GM12865 (cell line): ENCODE data around the gene LYSMD1.
"Not testable (repeated sequence)": the region's sequence is repeated elsewhere in the genome, so short reads cannot be mapped to it uniquely, and the experiment has no call there.

Experiments used
- DNase-seq: peaks from one replicate; pipeline ENCODE4 v3.0.0; 2010; ENCODE audit warnings: low read depth
- H3K4me3 ChIP-seq: 2 replicates; pipeline ENCODE4 v1.5.1; 2011; ENCODE audit warnings: mild to moderate bottlenecking, low read depth, low read length, control low read depth
- TF ChIP-seq, protein P1 (sequence below): IDR thresholded peaks from 2 replicates; pipeline ENCODE4 v1.5.1; 2011; ENCODE audit warnings: low read length, control low read depth, low read depth, inconsistent platforms; ENCODE audit not compliant: insufficient read depth; ENCODE audit errors: missing control alignments

Gene LYSMD1

DNA sequence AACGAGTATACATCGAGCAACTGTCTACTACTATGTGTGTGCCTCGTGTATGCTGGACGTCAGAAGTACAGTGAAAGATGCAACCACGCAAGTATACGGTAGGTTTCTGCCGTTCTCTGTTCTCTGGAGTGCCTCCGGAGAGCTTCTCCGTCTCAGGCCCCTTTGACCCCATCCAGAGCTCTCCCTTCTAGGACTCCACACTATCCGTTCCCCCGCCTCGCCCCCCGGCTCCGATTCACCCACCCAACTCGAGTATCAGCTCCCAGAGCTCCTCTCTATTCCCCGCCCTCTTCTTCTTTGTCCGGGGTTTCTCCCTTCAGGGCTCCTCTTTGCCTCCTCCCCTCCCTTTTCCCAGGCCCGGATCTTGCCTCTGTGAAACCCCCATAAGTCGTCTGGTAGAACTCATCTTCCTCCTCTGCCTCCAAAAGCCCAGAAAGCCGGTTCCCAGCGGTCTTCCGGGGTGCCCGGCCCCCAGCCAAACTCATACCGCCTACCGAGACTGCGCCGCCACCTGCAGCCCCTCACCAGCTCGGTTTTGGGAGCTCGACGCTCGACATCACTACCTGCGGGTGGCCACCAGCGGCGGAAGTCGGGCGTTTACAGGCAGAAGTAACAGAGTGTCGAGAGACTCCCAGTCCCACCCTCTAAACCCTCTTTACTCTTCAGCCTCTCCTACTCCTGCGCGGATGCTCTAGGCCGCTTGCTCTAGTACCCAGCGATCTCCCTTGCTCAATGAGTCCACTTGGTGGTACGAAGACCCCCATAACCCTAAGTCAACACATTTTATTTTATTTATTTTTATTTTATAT, 24.1 kb upstream of the LYSMD1 start, which contains the start of gene VPS72:
TSS of gene VPS72 (minus strand) at position 561 of the 809 bp plus-strand sequence. CDS start at position 485, 76 bp downstream.
- TF ChIP-seq, protein P1, sequence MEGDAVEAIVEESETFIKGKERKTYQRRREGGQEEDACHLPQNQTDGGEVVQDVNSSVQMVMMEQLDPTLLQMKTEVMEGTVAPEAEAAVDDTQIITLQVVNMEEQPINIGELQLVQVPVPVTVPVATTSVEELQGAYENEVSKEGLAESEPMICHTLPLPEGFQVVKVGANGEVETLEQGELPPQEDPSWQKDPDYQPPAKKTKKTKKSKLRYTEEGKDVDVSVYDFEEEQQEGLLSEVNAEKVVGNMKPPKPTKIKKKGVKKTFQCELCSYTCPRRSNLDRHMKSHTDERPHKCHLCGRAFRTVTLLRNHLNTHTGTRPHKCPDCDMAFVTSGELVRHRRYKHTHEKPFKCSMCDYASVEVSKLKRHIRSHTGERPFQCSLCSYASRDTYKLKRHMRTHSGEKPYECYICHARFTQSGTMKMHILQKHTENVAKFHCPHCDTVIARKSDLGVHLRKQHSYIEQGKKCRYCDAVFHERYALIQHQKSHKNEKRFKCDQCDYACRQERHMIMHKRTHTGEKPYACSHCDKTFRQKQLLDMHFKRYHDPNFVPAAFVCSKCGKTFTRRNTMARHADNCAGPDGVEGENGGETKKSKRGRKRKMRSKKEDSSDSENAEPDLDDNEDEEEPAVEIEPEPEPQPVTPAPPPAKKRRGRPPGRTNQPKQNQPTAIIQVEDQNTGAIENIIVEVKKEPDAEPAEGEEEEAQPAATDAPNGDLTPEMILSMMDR = no peak
- peak within 1 kb of the TSS; percentile 76 for H3K4me3 ChIP-seq
- peak; percentile 94 for DNase-seq

DNA sequence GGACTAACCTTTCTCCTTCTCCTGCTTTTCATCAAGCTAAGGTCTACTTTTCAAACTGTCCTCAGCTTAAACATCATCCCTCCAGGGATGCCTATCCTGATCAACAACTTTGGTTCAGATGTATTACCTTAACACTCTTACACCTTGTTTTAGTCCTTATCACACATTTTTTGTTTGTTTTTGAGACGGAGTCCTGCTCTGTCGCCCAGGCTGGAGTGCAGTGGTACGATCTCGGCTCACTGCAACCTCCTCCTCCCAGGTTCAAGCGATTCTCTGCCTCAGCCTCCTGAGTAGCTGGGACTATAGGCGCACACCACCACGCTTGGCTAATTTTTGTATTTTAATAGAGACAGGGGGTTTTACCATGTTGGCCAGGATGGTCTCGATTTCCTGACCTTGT, 23.0 kb upstream of the LYSMD1 start:
- DNase-seq = not testable (repeated sequence)
- peak overlapping the region; percentile 76 for H3K4me3 ChIP-seq

DNA sequence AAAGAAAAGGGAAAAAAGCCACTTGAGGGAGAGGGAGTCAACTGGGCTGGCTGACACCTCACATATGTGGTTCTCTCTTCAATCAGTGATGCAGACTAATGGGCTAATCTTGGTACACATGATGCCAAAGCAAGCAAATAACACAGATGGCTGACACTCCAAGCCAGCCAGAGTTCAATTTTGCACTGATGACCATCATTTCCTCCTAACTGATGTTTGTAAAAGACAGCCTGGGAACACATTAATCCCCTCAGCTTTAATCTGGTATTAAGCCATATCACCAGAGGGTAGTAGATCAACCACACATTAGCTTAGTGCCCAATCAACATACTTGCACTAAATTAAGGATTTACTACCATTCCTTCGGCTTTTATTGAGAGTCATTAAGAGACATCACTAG, 21.5 kb upstream of the LYSMD1 start:
- TF ChIP-seq, protein P1 = no peak
- no peak overlapping the region for H3K4me3 ChIP-seq
- no peak for DNase-seq

DNA sequence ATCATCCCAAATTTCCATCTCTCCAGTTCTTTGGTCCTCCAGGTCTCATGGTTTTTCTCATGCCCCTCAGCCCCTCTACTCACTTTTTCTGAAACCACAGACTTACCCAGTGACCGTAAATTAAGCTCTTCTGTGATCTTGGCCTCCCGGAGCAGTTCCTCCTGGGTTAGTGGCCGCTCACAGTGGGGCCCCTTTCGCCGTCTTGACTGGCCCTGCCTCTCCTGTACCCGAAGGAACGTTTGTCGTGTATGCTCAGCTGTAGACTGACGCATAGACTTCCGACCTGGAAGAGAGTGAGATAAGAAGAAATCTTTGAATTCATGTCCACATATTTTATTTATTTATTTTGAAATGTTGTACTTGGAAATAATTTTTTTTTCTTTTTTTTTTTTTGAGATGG, 18.5 kb upstream of the LYSMD1 start:
- TF ChIP-seq, protein P1 = no peak
- H3K4me3 ChIP-seq = no peak overlapping the region
- no peak for DNase-seq

DNA sequence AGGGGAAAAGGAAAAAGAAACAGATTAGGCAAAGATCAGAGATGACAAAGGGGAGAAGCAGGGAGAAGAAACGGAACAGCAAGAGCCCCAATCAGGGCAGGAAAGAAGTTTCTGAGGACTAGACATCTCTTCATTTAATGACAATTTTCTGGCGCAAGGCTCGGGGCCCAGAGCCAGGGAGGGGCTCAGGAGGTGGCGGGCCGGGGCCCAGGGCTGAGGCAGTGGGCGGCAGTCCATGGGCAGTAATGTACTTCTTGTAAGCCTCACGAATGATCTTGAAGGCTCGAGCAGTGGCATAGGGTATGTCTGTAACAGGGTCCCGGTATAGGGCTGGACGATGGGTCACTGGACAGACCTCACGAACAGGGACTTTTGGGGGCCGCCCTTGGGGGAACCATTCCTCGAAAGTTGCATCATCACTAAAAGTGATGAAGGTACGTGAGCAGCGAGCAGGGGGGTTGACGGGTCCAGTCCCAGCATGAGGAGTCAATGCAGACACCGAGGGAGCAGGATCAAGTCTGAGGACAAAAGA, 10.9 kb upstream of the LYSMD1 start:
- H3K4me3 ChIP-seq = no peak overlapping the region
- TF ChIP-seq, protein P1 = no peak
- DNase-seq = no peak

DNA sequence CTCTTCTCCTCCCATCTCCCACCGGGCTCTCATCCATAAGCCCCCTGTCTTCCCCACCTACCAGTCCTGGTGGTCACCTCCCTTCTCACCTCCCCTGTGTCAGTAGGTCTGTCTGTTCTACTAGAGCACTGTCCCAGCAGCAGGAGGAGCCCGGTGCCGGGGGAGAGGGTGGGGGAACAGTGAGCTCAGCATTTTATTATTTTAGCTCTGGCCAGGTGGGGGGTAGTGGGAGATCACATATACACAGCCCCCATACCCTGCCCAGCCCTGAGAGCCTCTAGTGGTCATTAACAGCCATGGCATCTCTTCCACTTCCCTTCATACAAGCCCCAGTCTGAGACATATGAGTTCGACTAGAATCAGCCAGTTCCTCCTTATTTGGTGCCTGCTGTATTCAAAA, 10.2 kb upstream of the LYSMD1 start, which contains the start of gene TMOD4:
TSS of gene TMOD4 (minus strand) at position 119 of the 400 bp plus-strand sequence. CDS start 1,106 bp downstream, outside the sequence.
- DNase-seq = no peak
- H3K4me3 ChIP-seq = no peak within 1 kb of the TSS
- TF ChIP-seq, protein P1 = peak; percentile 51

DNA sequence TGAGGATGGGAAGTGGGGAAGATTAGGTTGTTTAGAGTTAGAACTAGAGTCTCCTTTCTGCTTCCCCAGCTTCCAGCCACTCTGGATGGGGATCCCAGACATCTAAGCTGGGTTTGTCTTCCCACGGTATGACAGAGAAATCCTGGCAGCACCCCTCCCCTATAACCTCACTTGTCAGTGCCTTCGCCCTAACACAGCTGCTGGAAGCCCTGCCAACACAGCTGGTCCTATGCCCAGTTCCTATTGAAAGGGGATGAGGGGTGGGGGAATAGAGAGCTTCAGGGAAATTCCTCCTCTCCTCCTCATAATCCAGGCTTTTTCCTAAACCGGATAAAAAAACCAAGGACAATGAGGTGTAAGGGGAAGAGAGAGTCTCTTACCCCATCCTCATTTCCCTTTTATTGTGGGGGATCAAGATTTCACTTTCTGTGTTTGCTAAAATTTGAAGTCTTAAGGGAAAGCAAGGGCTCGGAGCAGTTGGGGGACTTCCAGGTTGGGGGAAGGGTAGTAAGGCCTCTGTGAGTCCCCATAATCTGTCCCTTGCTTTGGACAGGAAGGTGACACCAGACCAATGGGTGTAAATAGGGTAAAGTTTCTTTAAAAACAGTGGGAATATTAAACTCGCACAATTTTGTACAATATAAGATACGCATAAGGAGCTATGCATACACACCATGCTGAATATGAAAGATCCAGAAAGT, 9.5 kb upstream of the LYSMD1 start:
- H3K4me3 ChIP-seq = no peak overlapping the region
- TF ChIP-seq, protein P1 = no peak
- no peak for DNase-seq
